Astrocyte of the spinal cord (primary cell): ENCODE results near the gene FBXW11.

ENCODE experiments used
- DNase-seq: peaks from one replicate; pipeline ENCODE4 v3.0.0; 2011; ENCODE audit warnings: low read depth, low spot score
- H3K4me3 ChIP-seq: 2 replicates; pipeline ENCODE4 v1.5.1; 2011; ENCODE audit warnings: low read depth, mild to moderate bottlenecking, low read length, moderate library complexity
- CTCF ChIP-seq: IDR thresholded peaks from 2 replicates; pipeline ENCODE4 v1.5.1; 2012; ENCODE audit warnings: low read depth, mild to moderate bottlenecking, low read length, inconsistent platforms
- in situ Hi-C: cut with HindIII; loops from 2 replicates; pipeline ENCODE4 v1.10.0; 2017; ENCODE audit warnings: low sequenced_read_pairs

The FBXW11 gene

GRCh38 chr5:171939951-171940350 lies 66.5 kb downstream of the FBXW11 start:
- no peak for DNase-seq
- in situ Hi-C loops: no loop called here
- TF ChIP-seq CTCF: no peak
- H3K4me3 ChIP-seq: no peak overlapping the region

GRCh38 chr5:171938358-171938757 lies 68.1 kb downstream of the FBXW11 start:
- no peak for DNase-seq
- in situ Hi-C loops: no loop called here
- no peak overlapping the region for H3K4me3 ChIP-seq
- TF ChIP-seq CTCF: no peak

GRCh38 chr5:171937351-171937750 lies 69.1 kb downstream of the FBXW11 start:
- no peak for TF ChIP-seq CTCF
- H3K4me3 ChIP-seq: no peak overlapping the region
- in situ Hi-C loops: no loop called here
- DNase-seq: no peak

- no peak overlapping the region for H3K4me3 ChIP-seq
- no peak for DNase-seq
- TF ChIP-seq CTCF: no peak
- in situ Hi-C loops: no loop called here
These were observed 71.9 kb downstream of the FBXW11 start for GRCh38 chr5:171934586-171934985.

- no peak for DNase-seq
- TF ChIP-seq CTCF: no peak
- in situ Hi-C loops: no loop called here
- no peak overlapping the region for H3K4me3 ChIP-seq
These were observed 75.3 kb downstream of the FBXW11 start for GRCh38 chr5:171931163-171931562.

GRCh38 chr5:171927345-171927941 lies 79.0 kb downstream of the FBXW11 start:
- in situ Hi-C loops: no loop called here
- DNase-seq: peak; percentile 14
- H3K4me3 ChIP-seq: no peak overlapping the region
- peak; percentile 56 for TF ChIP-seq CTCF

- no peak for TF ChIP-seq CTCF
- in situ Hi-C loops: no loop called here
These were observed 80.1 kb downstream of the FBXW11 start for GRCh38 chr5:171926311-171926710.

More at GRCh38 chr5:171926311-171926710, 80.1 kb downstream of the FBXW11 start:
- no peak overlapping the region for H3K4me3 ChIP-seq
- no peak for DNase-seq
